NCI-H1436 treated with DMSO at 0.1 percent for 48 hours (cell line): Measurements from ENCODE around the gene TRAK1.

Experiments
- DNase-seq: peaks from one replicate; lab custom pipeline; 2025; lab: John Stamatoyannopoulos, UW

The TRAK1 gene

GRCh38 chr3:42177801-42178150, 86.6 kb downstream of the TRAK1 start:
- no peak for DNase-seq

DNA sequence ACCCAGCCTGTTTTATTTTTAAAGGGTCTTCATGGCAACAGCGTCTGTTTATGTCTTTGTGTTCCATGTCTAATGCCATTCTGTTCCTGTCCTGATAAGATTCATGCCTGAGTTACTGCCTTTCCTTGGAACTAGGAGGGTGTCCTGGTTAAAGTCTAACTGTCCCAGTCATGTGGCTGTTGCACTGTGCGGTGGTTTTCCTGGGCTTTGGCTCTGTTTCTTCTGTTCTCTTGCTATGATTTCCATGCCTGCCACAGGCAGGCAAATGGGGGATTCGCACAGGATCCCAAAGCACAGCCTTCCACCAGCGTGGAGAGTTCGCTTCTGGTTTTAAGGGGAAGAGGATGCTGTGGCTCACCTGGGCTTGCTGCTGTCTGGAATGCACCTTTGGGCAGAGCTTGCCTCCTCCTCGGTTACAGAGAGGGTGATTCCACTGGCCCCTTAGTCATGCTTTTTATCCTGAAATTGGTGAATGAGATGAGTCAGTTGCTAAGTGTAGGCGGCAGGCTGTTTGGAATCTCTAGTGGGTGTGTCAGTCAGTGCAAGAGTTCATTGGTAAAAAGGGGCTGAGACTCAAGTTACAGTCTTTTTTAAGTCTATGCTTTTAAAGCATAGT, 88.1 kb downstream of the TRAK1 start:
- DNase-seq = no peak

- no peak for DNase-seq
Measured at GRCh38 chr3:42180901-42181300, 89.7 kb downstream of the TRAK1 start.

GRCh38 chr3:42182555-42182954, 91.4 kb downstream of the TRAK1 start:
- no peak for DNase-seq

DNA sequence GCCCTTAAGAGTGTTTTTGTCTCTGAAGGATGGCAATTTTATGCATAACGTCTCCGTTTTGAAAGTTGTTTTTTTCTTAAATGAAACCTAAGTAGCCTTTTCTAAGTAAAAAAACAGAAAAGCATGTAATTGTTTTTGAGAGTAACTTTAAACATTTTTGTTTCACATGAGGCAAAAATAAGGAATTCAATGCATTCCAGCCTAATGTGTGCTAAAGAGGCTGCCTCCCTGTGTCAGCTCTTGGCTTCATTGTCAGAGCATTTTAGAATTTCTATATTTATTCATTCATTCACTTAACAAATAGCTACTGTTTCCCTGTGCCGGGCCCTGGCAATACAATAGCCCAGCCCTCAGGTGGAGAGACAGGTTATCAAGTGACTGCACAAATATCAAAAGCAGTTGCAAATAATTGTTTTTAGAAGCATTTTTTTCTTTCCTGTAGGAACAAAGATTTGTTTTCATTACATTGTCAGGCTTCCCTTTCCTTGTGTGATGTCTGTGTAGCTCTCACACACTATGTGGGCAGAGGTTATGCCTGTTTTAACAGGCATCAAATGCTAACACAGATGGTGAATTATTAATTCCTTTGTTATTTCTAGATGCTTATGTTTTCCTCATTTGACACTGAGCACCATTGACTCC, 93.0 kb downstream of the TRAK1 start:
- DNase-seq = no peak

DNA sequence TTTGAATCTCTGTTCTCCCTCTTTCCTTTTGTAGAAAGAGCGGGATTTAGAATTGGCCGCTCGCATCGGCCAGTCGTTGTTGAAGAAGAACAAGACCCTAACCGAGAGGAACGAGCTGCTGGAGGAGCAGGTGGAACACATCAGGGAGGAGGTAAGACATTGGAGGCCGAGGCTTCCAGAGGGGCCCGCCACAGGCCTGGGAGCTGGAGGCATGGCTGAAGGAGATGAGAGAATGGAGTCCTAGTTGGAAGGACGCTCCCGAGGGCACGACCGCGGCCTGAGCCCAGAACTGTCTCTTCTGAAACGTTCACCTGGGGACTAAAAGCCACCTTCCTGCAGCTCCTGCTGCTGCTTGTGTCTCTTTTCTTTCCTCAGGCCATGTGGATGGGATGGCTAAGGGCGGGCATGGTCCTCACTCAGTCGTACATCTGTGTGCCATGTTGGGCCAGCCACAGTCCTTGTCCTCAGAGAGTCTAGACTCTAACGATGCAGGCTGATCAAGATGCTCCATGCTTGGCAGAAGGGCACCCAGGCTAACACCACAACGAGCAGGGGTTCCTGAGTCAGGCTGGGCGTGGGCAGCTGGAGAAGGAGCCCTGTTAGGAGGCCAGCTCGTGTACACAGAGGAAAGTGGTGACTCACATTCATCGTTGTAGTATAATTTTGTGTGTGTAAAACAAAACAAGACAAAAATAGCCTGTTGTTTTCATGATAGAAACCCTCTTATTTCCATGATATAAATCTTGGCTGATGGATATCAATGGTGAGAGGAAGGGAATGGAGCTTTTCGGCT, 93.7 kb downstream of the TRAK1 start:
- no peak for DNase-seq

GRCh38 chr3:42187936-42188335, 96.8 kb downstream of the TRAK1 start:
- no peak for DNase-seq

DNA sequence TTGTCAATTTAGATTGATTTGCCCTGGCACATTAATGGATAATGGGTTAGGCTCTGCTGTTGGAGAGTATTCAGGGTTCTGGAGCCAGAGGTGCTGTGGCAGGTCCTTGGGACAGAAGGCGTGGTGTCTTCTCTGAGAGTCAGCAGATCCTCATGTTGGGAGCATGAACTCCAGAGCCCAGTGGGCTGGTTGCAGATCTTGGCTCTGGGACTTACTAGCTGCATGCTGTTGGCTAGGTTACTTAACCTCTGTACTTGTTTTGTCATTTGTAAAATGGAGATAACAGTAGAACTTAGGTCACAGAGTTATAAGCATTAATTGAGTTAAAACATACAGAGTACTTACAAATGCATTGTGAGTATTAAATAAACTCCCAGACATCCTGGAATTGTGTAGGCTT, 97.2 kb downstream of the TRAK1 start:
- DNase-seq = no peak

DNA sequence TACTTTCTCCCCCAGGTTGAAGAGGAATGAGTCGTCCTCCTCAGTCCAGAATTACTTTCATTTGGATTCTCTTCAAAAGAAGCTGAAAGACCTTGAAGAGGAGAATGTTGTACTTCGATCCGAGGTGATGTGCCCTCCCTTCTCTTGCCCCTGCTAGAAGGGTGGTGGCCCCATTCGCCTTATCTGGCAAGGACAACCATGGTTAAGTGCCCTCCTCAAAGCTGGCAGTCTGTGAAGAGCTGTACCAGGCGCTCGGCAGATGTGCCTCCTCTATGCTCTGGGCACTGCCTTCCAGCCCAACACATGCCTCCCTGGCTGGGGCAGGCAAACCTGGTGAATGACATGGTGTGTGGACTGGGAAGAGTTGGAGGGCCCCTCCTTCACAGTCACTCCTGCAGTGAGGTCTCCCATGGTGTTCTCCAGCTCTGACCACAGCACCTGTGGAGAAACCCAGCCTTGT, 97.9 kb downstream of the TRAK1 start:
- no peak for DNase-seq

GRCh38 chr3:42189736-42190135, 98.6 kb downstream of the TRAK1 start:
- DNase-seq = no peak

DNA sequence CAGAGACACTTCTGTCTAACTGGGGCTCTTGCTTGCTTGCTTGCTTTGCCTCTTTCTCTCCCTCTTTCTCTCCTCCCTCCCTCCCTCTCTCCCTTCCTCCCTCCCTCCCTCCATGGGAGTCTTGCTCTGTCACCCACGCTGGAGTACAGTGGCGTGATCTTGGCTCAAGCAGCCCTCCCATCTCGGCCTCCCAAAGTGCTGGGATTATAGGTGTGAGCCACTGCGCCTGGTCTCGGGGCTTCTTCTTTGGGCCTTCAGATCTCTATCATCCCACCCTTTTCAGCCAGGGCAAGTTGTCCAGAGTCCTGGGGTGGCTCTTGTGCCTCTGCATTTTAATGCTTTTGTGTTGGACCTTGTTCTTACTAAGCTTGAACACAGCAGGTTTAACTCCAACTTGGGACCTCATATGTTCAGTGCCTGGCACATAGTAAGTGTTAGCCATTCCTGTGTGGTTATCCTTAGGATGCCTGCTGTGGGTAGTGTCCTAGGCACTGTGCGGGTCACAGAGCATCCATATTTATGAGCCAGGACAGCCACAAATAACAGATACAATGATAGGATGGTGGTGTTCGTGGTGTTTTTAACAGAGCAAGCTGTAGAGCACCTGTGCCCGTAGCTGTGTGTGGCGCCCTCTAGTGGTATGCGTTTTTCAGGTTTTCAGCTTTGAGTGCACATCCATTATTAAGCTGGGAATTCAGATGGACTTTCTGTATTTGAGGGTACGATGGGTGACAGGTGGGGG, 99.7 kb downstream of the TRAK1 start:
- DNase-seq = no peak

DNA sequence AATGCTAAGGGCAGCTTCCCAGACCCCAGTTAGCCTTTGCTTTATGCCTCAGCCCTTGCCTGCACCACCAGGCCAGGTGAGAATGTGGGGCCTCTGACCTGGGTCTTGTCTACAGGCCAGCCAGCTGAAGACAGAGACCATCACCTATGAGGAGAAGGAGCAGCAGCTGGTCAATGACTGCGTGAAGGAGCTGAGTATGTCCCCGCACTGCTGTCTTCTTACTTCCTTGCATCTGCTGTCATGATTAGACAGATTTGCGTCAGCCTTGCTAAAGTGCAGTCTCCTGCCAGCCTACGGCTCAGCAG, 100.2 kb downstream of the TRAK1 start:
- DNase-seq = no peak

GRCh38 chr3:42192334-42193200, 101.4 kb downstream of the TRAK1 start:
- no peak for DNase-seq

- no peak for DNase-seq
Measured at GRCh38 chr3:42194943-42195510, 103.9 kb downstream of the TRAK1 start.

DNA sequence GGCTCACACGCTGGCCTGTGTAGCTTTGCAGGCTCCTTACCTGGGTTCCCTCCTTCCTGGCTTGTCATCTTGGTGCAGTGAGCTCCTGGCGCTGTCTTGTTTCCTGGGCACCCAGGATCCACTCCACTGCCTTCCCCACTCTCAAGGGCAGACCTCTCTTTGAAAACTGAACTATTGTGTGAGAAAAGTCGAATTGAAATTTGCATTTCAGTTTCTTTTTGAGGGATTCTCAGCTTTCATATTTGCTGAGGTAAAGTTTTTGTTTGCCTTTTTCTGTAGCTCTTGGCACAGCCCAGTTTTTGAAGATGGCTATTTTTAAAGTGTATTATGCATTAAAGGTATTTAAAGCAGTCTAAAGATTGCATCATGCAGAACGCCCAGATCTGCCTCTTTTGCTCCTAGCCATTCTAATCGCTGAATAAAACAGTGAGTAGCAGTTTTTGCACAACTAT, 104.7 kb downstream of the TRAK1 start:
- no peak for DNase-seq

DNA sequence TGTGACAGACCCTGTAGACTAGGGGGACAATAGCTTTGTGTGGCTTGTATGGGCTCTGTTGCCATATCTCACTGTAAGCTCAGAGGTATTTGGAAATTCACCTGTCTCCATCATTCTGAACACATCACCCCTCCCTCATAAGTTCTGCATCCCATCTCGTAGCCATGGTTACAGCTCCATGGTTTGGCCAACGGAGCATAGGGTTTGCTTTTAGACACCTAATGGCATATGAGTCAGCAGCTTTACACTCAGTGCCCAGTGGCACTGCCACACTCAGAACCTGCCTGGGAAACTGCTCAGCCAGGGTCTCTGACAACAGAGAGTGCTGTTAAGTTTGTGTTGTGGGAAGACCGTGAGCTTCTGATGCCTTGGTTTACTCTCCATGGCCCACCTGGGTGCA, 107.6 kb downstream of the TRAK1 start:
- DNase-seq = no peak

GRCh38 chr3:42202217-42202865, 111.2 kb downstream of the TRAK1 start:
- no peak for DNase-seq

- DNase-seq = no peak
Measured at GRCh38 chr3:42204867-42205599, 113.9 kb downstream of the TRAK1 start.

DNA sequence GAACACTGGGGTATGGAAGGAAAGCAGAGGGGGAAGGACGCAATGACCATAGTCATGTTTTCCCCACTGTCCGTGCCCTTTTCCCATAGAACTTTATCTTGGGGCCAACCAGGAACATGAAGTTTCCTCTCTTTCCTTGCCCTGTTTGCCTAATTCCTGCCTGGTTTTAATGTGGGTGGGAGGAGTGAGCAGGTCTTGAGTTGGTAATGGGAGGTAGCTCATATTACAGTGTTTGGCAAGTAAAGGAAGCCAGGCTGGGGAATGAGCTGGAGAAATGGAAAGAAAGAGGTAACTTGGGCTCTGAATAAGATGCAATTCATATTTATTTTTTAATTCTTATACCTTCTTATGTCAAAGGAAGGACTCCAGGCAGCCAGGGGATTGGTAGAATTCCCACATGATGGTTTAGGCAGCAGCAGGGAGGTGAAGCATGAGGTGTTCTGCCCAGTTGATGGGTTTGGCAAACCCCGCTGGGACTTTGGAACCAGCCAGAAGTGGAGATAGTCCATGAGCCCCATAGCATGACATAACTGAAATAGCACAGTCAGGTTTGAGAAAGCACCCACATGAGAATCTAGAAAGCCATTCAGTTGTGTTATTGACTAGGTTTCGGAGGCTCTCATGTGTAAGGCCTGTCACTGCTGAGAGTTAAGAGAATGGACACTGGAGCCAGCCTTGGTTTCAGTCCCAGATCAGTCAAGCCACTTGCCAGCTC, 114.8 kb downstream of the TRAK1 start:
- DNase-seq = no peak

GRCh38 chr3:42209917-42210316, 118.8 kb downstream of the TRAK1 start:
- DNase-seq = no peak
